Neural progenitor cell (in vitro differentiated cells): ENCODE results near the gene STK38L. TPM values are rescaled to one million over a fixed set of nuclear protein-coding genes. Genes with fewer than 3 reads are reported as not detected.

Experiments
- DNase-seq: peaks from one replicate; pipeline ENCODE4 v3.0.0-alpha.2; 2016; ENCODE audit warnings: low spot score
- H2AFZ ChIP-seq: fragments of 200-600 bp; sonication (generic); replicated peaks from 2 replicates; pipeline ENCODE4 v1.6.1; 2016; ENCODE audit warnings: antibody characterized with exemption
- H3F3A ChIP-seq: fragments of 200-600 bp; sonication (generic); 2 replicates; pipeline ENCODE4 v1.6.1; 2016; ENCODE audit warnings: antibody characterized with exemption, low read depth
- H3K27ac ChIP-seq: fragments of 200-600 bp; sonication (generic); 2 replicates; pipeline ENCODE4 v1.5.1; 2016; ENCODE audit warnings: mild to moderate bottlenecking
- H3K27me3 ChIP-seq: fragments of 200-600 bp; sonication (generic); 2 replicates; pipeline ENCODE4 v1.6.1; 2016; ENCODE audit warnings: mild to moderate bottlenecking, moderate library complexity
- H3K36me3 ChIP-seq: fragments of 200-600 bp; sonication (generic); 2 replicates; pipeline ENCODE4 v1.5.1; 2016
- H3K4me1 ChIP-seq: fragments of 200-600 bp; sonication (generic); 2 replicates; pipeline ENCODE4 v1.6.1; 2016; ENCODE audit warnings: mixed run types
- H3K4me2 ChIP-seq: fragments of 200-600 bp; sonication (generic); 2 replicates; pipeline ENCODE4 v1.6.1; 2016
- H3K4me3 ChIP-seq: fragments of 200-600 bp; sonication (generic); 2 replicates; pipeline ENCODE4 v1.5.1; 2016
- H3K79me2 ChIP-seq: fragments of 200-600 bp; sonication (generic); 2 replicates; pipeline ENCODE4 v1.6.1; 2016; ENCODE audit warnings: low read depth
- H3K9ac ChIP-seq: fragments of 200-600 bp; sonication (generic); 2 replicates; pipeline ENCODE4 v1.6.1; 2016
- H3K9me3 ChIP-seq: fragments of 200-600 bp; sonication (generic); 2 replicates; pipeline ENCODE4 v1.5.1; 2016; ENCODE audit warnings: low read depth
- H4K20me1 ChIP-seq: fragments of 200-600 bp; sonication (generic); 2 replicates; pipeline ENCODE4 v1.6.1; 2016; ENCODE audit warnings: low read depth
- H3K27ac Mint-ChIP-seq: 3 replicates; pipeline ENCODE4 v1.8.0; 2021; ENCODE audit warnings: mixed read lengths
- H3K27me3 Mint-ChIP-seq: 2 replicates; pipeline ENCODE4 v1.8.0; 2022; ENCODE audit warnings: low read depth, mild to moderate bottlenecking, inconsistent platforms, moderate library complexity, mixed read lengths; ENCODE audit not compliant: insufficient read depth
- H3K36me3 Mint-ChIP-seq: 3 replicates; pipeline ENCODE4 v1.8.0; 2021; ENCODE audit warnings: mixed read lengths
- H3K4me1 Mint-ChIP-seq: 3 replicates; pipeline ENCODE4 v1.8.0; 2021; ENCODE audit warnings: mixed read lengths
- H3K4me3 Mint-ChIP-seq: 3 replicates; pipeline ENCODE4 v1.8.0; 2021; ENCODE audit warnings: mild to moderate bottlenecking, moderate library complexity, mixed read lengths
- H3K9me3 Mint-ChIP-seq: 3 replicates; pipeline ENCODE4 v1.8.0; 2020; ENCODE audit warnings: mixed read lengths
- EZH2 ChIP-seq: fragments of 200-600 bp; sonication (generic); IDR thresholded peaks from 2 replicates; pipeline ENCODE4 v1.6.1; 2017; ENCODE audit warnings: antibody characterized with exemption, mild to moderate bottlenecking, moderate library complexity
- EZH2phosphoT487 ChIP-seq: fragments of 200-600 bp; sonication (generic); IDR thresholded peaks from 2 replicates; pipeline ENCODE4 v1.6.1; 2017; ENCODE audit warnings: antibody characterized with exemption
- total RNA-seq: library from RNA; depleted of rRNA; stranded (reverse); fragments of >200 nt; gene quantifications from 2 replicates; pipeline ENCODE4 v1.2.3, GENCODE V29; 2015; ENCODE audit warnings: low replicate concordance
- TF ChIP-seq, protein P1 (sequence below): fragments of 200-600 bp; sonication (generic); IDR thresholded peaks from 2 replicates; pipeline ENCODE4 v1.5.1; 2017; ENCODE audit warnings: antibody characterized with exemption, mild to moderate bottlenecking

STK38L gene
- total RNA-seq, 1 donor from 2014 or later: 62.6 TPM

DNA sequence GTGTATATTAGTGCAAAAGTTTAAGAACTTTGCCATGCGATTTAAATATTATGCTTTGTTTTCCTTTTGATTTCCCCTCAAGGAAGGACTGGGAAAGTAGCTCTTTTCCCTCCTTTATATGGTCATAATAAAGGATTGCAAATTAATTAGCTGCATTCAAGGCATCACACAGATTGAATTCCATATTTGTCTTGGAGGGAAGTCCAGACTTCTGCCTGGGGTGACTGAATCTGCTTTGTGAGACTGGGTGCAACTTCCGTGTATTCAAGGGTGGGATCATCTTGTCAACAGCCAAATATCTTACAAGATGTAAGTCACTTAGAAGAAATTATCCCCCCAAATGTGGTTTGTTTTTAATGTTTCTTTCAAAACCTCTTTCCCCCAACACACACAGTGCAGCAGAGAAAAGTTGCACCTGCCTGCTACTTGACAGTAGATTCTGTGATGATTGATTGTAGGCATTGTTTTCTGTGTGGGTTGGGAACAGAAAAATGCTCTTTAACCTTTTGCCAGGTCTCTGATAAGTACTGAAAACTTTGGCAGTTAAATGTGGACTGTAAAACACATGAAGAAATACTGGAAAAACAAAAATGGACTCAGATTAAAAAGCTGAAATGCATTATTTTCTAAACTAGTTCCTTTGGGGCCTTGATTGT, 28.4 kb downstream of the STK38L start:
- H3K27me3 ChIP-seq: no peaks in the 10 kb centered on the region
- H3K4me1 ChIP-seq: peaks cover 16% of the 10 kb centered on the region
- H3K4me2 ChIP-seq: no peak overlapping the region
- H3K9ac ChIP-seq: no peak overlapping the region
- Mint-ChIP-seq H3K36me3 (peaks cover 13% of the 10 kb centered on the region), H3K4me1 (peaks cover 14% of the 10 kb centered on the region), H3K27ac (no peak overlapping the region), H3K9me3 (peaks cover 16% of the 10 kb centered on the region), H3K4me3 (no peak overlapping the region), H3K27me3 (no peaks in the 10 kb centered on the region)
- no peaks in the 10 kb centered on the region for H3F3A ChIP-seq
- no peaks in the 10 kb centered on the region for H3K9me3 ChIP-seq
- no peak overlapping the region for H3K27ac ChIP-seq
- H3K36me3 ChIP-seq: no peaks in the 10 kb centered on the region
- H4K20me1 ChIP-seq: peaks cover 8% of the 10 kb centered on the region
- DNase-seq: no peak
- TF ChIP-seq, protein P1, sequence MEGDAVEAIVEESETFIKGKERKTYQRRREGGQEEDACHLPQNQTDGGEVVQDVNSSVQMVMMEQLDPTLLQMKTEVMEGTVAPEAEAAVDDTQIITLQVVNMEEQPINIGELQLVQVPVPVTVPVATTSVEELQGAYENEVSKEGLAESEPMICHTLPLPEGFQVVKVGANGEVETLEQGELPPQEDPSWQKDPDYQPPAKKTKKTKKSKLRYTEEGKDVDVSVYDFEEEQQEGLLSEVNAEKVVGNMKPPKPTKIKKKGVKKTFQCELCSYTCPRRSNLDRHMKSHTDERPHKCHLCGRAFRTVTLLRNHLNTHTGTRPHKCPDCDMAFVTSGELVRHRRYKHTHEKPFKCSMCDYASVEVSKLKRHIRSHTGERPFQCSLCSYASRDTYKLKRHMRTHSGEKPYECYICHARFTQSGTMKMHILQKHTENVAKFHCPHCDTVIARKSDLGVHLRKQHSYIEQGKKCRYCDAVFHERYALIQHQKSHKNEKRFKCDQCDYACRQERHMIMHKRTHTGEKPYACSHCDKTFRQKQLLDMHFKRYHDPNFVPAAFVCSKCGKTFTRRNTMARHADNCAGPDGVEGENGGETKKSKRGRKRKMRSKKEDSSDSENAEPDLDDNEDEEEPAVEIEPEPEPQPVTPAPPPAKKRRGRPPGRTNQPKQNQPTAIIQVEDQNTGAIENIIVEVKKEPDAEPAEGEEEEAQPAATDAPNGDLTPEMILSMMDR: no peak
- TF ChIP-seq EZH2phosphoT487: no peak
- H3K4me3 ChIP-seq: no peak overlapping the region
- H3K79me2 ChIP-seq: peaks cover 84% of the 10 kb centered on the region
- H2AFZ ChIP-seq: no peak overlapping the region

GRCh38 chr12:27273114-27273513, 29.0 kb downstream of the STK38L start:
- TF ChIP-seq EZH2: no peak
- TF ChIP-seq EZH2phosphoT487: no peak
- TF ChIP-seq, protein P1: no peak
- peaks cover 22% of the 10 kb centered on the region for H3K4me1 ChIP-seq
- Mint-ChIP-seq H3K9me3 (peaks cover 10% of the 10 kb centered on the region), H3K4me1 (peaks cover 14% of the 10 kb centered on the region), H3K27me3 (no peaks in the 10 kb centered on the region), H3K36me3 (peaks cover 6% of the 10 kb centered on the region), H3K27ac (no peak overlapping the region), H3K4me3 (no peak overlapping the region)
- H3K4me2 ChIP-seq: no peak overlapping the region
- H3K9me3 ChIP-seq: no peaks in the 10 kb centered on the region
- DNase-seq: no peak
- H4K20me1 ChIP-seq: peaks cover 8% of the 10 kb centered on the region
- no peak overlapping the region for H3K4me3 ChIP-seq
- H3K27ac ChIP-seq: no peak overlapping the region
- H3K36me3 ChIP-seq: no peaks in the 10 kb centered on the region
- H3F3A ChIP-seq: no peaks in the 10 kb centered on the region
- H3K9ac ChIP-seq: no peak overlapping the region
- no peaks in the 10 kb centered on the region for H3K27me3 ChIP-seq
- H2AFZ ChIP-seq: no peak overlapping the region
- H3K79me2 ChIP-seq: peaks cover 80% of the 10 kb centered on the region

- H3K9ac ChIP-seq: no peak overlapping the region
- H3K9me3 ChIP-seq: no peaks in the 10 kb centered on the region
These were observed 30.6 kb downstream of the STK38L start for GRCh38 chr12:27274706-27275105.

More at GRCh38 chr12:27274706-27275105, 30.6 kb downstream of the STK38L start:
- Mint-ChIP-seq H3K27ac (no peak overlapping the region), H3K4me3 (no peak overlapping the region), H3K4me1 (peaks cover 14% of the 10 kb centered on the region), H3K36me3 (peaks cover 5% of the 10 kb centered on the region), H3K27me3 (no peaks in the 10 kb centered on the region), H3K9me3 (peaks cover 4% of the 10 kb centered on the region)
- H2AFZ ChIP-seq: no peak overlapping the region
- H3K27ac ChIP-seq: no peak overlapping the region
- H3K4me3 ChIP-seq: no peak overlapping the region
- peaks cover 79% of the 10 kb centered on the region for H3K79me2 ChIP-seq
- peaks cover 22% of the 10 kb centered on the region for H3K4me1 ChIP-seq
- no peak for TF ChIP-seq EZH2phosphoT487
- no peak for TF ChIP-seq EZH2
- TF ChIP-seq, protein P1: no peak
- peaks cover 8% of the 10 kb centered on the region for H4K20me1 ChIP-seq
- H3K36me3 ChIP-seq: no peaks in the 10 kb centered on the region
- no peaks in the 10 kb centered on the region for H3K27me3 ChIP-seq
- no peak for DNase-seq
- H3F3A ChIP-seq: no peaks in the 10 kb centered on the region
- H3K4me2 ChIP-seq: no peak overlapping the region
